Activated T-helper 1 cell treated with anti-CD3 and anti-CD28 coated beads, Interleukin-12 subunit alpha, Interleukin-12 subunit beta, Interleukin-2, Interleukin-4 antibody, amounts not matched to agents 30 ng/mL and 10 ng/mL and 1 ng/mL, durations not matched to agents 14 hours and 24 hours and 36 hours (primary cell): ENCODE measurements around the gene ZBED2. TPM values are rescaled to one million over a fixed set of nuclear protein-coding genes. Genes with fewer than 3 reads are reported as not detected.
A peak's percentile ranks its signal among the peaks of the same experiment; 100 is the strongest.
"Not testable (repeated sequence)": the region's sequence is repeated elsewhere in the genome, so short reads cannot be mapped to it uniquely, and the experiment has no call there.

Experiments used
- DNase-seq: peaks from one replicate; pipeline ENCODE4 v3.0.0; 2021; ENCODE audit warnings: low spot score
- H3K27ac Mint-ChIP-seq: one replicate; pipeline ENCODE4 v1.8.0; 2021; ENCODE audit warnings: mild to moderate bottlenecking, mixed read lengths
- H3K27me3 Mint-ChIP-seq: one replicate; pipeline ENCODE4 v1.8.0; 2022; ENCODE audit warnings: mild to moderate bottlenecking, moderate library complexity, mixed read lengths; ENCODE audit not compliant: insufficient read depth
- H3K36me3 Mint-ChIP-seq: one replicate; pipeline ENCODE4 v1.8.0; 2021; ENCODE audit warnings: low read depth, mixed read lengths
- H3K4me1 Mint-ChIP-seq: one replicate; pipeline ENCODE4 v1.8.0; 2021; ENCODE audit warnings: low read depth, mixed read lengths
- H3K4me3 Mint-ChIP-seq: one replicate; pipeline ENCODE4 v1.8.0; 2021; ENCODE audit warnings: mild to moderate bottlenecking, moderate library complexity, mixed read lengths
- H3K9me3 Mint-ChIP-seq: one replicate; pipeline ENCODE4 v1.8.0; 2021; ENCODE audit warnings: mixed read lengths
- intact Hi-C: fragments of 100-400 bp; cut with micrococcal nuclease; formaldehyde crosslinking; loops from one replicate; pipeline ENCODE4 v1.15.1; 2024
- total RNA-seq: library from RNA; stranded (reverse); gene quantifications from 2 replicates; pipeline ENCODE4 v1.2.3, GENCODE V29; 2022

ZBED2 gene
- total RNA-seq, 1 donor from 2014 or later, result 812 TPM

DNA sequence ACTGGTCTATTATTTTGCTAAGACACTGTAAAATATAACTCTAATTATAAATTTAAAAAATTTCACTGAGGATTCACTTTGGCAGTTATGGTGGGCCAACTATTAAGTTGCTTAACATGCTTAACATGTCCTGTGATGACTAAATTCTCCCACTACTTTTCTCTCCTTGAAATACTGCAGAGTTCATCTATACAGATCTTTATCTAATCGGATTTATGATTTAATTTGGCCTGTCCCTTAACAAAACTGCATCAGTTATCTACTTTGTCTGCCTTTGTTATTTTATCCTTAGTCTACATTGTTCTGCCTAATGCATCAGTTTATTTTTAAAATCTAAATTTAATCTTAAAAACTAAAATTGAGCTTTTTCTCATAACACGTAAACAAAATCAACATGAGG, 26.8 kb downstream of the ZBED2 start:
- H3K36me3 Mint-ChIP-seq, result peaks cover 50% of the 10 kb centered on the region
- H3K27me3 Mint-ChIP-seq, result no peaks in the 10 kb centered on the region

DNA sequence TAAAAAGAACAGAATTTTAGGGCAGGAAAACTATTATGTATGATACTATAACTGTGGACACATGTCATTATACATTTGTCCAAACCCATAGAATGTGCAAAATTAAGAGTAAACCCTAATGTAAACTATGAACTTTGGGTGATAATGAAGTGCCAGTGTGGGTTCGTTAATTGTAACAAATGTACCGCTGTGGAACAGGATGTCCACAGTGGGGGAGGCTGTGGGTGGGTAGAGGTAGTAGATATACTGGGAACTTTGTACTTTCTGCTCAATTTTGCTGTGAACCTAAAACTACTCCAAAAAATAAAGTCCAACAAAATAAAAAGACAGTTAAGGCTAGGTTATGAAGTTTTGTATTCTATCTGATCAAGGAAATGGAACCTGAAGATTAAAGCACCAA, 28.3 kb downstream of the ZBED2 start:
- peaks cover 70% of the 10 kb centered on the region for H3K4me1 Mint-ChIP-seq
- H3K36me3 Mint-ChIP-seq, result peaks cover 45% of the 10 kb centered on the region
- no peak overlapping the region for H3K4me3 Mint-ChIP-seq
- H3K9me3 Mint-ChIP-seq, result no peaks in the 10 kb centered on the region
- H3K27me3 Mint-ChIP-seq, result no peaks in the 10 kb centered on the region
- no peak overlapping the region for H3K27ac Mint-ChIP-seq
- no peak for DNase-seq
- intact Hi-C loops, result loop anchor here (2.0 kb wide), 1 partner anchor 18 kb away; no protein-coding TSS in a partner anchor

More for the DNA sequence above, 26.8 kb downstream of the ZBED2 start:
- no peak for DNase-seq
- Mint-ChIP-seq H3K4me1 (peaks cover 73% of the 10 kb centered on the region), H3K27ac (no peak overlapping the region), H3K4me3 (no peak overlapping the region), H3K9me3 (no peaks in the 10 kb centered on the region)
- intact Hi-C loops, result no loop called here

DNA sequence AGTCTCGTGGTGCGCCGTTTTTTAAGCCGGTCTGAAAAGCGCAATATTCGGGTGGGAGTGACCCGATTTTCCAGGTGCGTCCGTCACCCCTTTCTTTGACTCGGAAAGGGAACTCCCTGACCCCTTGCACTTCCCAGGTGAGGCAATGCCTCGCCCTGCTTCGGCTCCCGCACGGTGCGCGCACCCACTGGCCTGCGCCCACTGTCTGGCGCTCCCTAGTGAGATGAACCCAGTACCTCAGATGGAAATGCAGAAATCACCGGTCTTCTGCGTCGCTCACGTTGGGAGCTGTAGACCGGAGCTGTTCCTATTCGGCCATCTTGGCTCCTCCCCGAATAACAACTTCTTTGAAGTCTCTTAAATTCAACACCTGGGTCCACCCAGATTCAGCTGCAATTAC, 33.2 kb downstream of the ZBED2 start:
- intact Hi-C loops, H3K4me3 Mint-ChIP-seq, H3K9me3 Mint-ChIP-seq, H3K27me3 Mint-ChIP-seq, H3K27ac Mint-ChIP-seq, DNase-seq: not testable (repeated sequence)
- Mint-ChIP-seq H3K36me3 (peaks cover 15% of the 10 kb centered on the region), H3K4me1 (peaks cover 29% of the 10 kb centered on the region)

DNA sequence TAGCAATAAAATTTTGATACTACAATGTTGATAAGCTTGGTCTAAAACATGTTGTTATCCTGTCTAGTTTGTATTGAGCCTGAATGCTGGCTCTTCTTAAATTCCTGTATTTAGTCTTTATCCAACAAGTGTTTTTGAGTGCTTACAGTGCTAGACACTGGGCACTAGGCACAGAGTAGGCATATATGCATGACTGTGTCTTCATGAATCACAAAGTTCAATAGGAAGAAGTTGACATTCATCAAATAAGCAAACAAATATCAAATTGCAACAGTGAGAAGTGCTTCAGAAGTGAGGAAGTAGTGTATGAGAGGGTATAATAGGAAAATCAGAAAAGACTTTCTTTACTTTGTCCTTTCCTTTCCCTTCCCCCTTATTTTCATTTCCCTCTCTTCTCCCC, 46.4 kb downstream of the ZBED2 start:
- Mint-ChIP-seq H3K27ac (no peak overlapping the region), H3K27me3 (no peaks in the 10 kb centered on the region), H3K9me3 (no peaks in the 10 kb centered on the region), H3K4me1 (peaks cover 15% of the 10 kb centered on the region), H3K4me3 (no peak overlapping the region), H3K36me3 (peaks cover 36% of the 10 kb centered on the region)
- DNase-seq, result no peak
- intact Hi-C loops, result loop anchor here (1.0 to 10.0 kb wide), 7 partner anchors 18 to 1425 kb away; partner anchors contain the start of genes ATG3, SLC35A5 and ZBED2

- Mint-ChIP-seq H3K27ac (no peak overlapping the region), H3K36me3 (peaks cover 37% of the 10 kb centered on the region), H3K27me3 (no peaks in the 10 kb centered on the region), H3K9me3 (no peaks in the 10 kb centered on the region), H3K4me1 (peaks cover 21% of the 10 kb centered on the region), H3K4me3 (no peak overlapping the region)
- no peak for DNase-seq
- intact Hi-C loops, result loop anchor here (1.0 to 10.0 kb wide), 7 partner anchors 19 to 1425 kb away; partner anchors contain the start of genes ATG3, SLC35A5 and ZBED2
Observed at GRCh38 chr3:111548092-111548491, 47.1 kb downstream of the ZBED2 start.

DNA sequence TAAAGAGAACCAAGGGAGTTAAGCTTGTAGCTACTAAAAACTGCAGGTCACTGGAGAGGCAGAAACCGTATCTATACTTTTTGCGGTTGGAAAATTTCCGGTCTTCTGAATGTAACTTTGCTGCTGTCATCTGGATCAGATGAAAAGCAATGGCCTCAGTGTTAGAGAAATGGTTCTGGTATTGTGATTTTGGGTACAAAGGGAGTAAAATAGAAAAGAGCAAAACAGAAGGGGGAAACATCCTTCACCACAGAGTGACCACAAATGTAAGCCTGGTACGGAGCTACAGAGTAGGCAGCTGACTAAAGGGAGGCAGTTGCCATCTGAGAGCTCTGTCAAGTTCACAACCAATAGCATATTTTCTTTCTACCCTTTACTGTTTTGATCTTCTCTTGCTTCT, 47.5 kb downstream of the ZBED2 start:
- intact Hi-C loops, result loop anchor here (1.0 to 10.0 kb wide), 11 partner anchors 19 to 1743 kb away; partner anchors contain the start of genes ABHD10, ATG3, SLC35A5 and ZBED2
- peaks cover 25% of the 10 kb centered on the region for H3K4me1 Mint-ChIP-seq
- no peaks in the 10 kb centered on the region for H3K27me3 Mint-ChIP-seq
- peak; percentile 48 for DNase-seq
- H3K4me3 Mint-ChIP-seq, result no peak overlapping the region
- peaks cover 37% of the 10 kb centered on the region for H3K36me3 Mint-ChIP-seq
- H3K27ac Mint-ChIP-seq, result no peak overlapping the region
- H3K9me3 Mint-ChIP-seq, result no peaks in the 10 kb centered on the region

DNA sequence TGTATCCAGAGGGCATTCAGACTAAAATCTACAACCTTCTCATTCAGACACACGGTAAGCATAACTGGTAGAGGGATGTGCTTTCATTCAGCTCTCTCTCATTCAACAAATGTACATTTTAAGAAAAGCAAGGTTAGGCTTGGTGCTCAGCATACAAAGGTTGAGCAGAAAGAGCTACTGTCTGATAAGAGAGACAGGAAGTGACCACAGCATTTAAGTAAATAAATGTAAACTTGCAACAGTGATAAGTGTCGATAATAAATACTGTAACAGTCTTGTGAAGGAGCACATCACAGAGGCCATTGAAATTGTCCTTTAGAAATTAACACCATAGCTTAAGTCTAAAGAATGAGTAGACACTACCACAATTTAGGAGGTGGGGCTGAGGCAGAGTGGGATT, 49.8 kb downstream of the ZBED2 start:
- no peak for DNase-seq
- H3K27me3 Mint-ChIP-seq, result no peaks in the 10 kb centered on the region
- intact Hi-C loops, result loop anchor here (5.0 to 10.0 kb wide), 2 partner anchors 1017 to 1129 kb away; partner anchors contain the start of genes ATG3 and SLC35A5
- H3K27ac Mint-ChIP-seq, result no peak overlapping the region
- no peaks in the 10 kb centered on the region for H3K9me3 Mint-ChIP-seq
- peak overlapping the region; percentile 97 for H3K4me3 Mint-ChIP-seq
- peaks cover 32% of the 10 kb centered on the region for H3K36me3 Mint-ChIP-seq
- H3K4me1 Mint-ChIP-seq, result peaks cover 38% of the 10 kb centered on the region

Other genes starting within 250 kb of the ZBED2 start
- gene CD96, start 53.1 kb downstream of the ZBED2 start, total RNA-seq, result 79.1 and 79.7 TPM in 2 replicates
- gene PLCXD2, start 79.3 kb upstream of the ZBED2 start, total RNA-seq, result 8.1 and 8.9 TPM in 2 replicates